NCI-H510A treated with DMSO at 0.1 percent for 48 hours (cell line): ENCODE data around the gene MBP.
"Not testable (repeated sequence)": the region's sequence is repeated elsewhere in the genome, so short reads cannot be mapped to it uniquely, and the experiment has no call there.

Experiments used
- DNase-seq: peaks from one replicate; lab custom pipeline; 2025; lab: John Stamatoyannopoulos, UW

The MBP gene

DNA sequence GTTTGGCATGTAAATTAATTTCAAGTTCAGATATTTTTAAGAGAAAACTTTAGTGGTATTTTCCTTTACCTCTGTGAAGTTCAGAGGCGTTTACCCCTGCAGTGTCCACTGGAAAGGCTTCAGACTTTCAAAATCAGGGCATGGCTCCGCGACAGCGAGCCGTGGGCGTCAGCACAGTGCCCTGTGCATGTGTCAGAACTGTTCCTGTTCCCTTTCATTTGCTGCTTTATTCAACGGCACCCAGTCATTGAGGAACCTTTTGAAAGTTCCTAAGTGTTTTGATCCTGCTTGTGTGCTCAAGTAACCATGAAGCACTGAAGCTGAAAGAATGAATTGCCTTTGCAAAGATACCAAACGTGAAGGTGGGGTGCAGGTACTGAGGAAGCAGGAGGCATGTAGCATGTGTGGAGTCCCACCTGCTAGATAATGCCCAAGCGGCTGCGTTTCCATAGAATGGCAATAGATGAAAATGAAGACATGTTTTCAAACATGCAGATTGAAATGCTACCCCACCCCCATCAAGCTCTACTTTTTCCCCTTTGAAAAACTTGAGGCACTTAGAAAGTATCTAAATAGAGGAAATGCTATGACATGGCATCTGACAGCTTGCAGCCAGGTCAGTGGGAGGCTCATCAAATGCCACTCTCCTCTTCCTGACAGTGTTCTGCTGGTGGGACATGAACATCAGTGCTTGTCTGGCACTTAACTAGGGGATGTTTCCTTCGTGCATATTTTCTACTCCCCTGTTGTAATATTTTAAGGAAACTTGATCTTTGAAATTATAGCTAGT is 161.6 kb downstream of the MBP start:
- DNase-seq = peak; percentile 86

DNA sequence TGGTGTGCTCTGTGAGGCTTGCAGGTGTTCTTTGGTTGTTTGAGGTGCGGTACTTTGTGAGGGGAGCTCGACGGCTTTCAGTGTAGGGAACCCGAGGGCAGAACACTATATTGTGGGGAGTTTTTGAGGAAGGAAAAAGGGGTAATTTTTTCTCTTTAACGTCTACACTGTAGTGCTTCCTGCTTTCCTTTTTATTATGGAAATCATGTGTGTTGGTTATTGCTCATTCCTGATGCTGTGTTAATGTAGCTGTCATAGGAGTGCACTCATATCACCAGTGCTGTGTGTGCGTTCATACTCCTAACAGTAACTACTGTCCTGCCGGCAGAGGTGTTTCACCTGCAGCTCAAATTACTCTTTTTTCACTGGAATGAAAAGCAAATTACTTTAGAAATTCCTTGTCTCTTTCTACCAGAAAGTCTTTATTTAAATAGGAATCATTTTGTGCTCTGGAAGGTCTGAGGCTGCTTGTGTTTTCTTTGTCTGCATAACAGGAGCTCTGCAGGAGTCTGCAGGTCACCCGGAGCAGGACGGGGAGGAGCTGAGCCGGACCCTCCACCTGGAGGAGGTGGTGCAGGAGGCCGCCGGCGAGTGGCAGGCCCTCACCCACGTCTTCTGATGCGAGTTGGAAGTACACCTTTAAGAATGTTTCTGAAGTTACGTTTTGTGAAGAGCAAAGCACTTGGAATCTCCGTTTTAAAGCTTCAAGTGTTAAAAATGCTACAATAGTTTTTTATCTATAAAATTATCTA is 164.7 kb downstream of the MBP start:
- DNase-seq = no peak

DNA sequence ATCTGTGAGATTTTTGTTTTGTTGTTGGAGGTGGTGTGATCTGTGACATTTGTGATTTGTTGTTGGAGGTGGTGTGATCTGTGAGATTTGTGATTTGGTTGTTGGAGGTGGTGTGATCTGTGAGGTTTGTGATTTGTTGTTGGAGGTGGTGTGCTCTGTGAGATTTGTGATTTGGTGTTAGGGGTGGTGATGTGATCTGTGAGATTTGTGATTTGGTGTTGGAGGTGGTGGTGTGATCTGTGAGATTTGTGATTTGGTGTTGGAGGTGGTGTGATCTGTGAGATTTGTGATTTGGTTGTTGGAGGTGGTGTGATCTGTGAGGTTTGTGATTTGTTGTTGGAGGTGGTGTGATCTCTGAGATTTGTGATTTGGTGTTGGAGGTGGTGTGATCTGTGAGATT is 165.3 kb downstream of the MBP start:
- DNase-seq = not testable (repeated sequence)

- not testable (repeated sequence) for DNase-seq
Observed at GRCh38 chr18:76965555-76966151, 166.9 kb downstream of the MBP start.

DNA sequence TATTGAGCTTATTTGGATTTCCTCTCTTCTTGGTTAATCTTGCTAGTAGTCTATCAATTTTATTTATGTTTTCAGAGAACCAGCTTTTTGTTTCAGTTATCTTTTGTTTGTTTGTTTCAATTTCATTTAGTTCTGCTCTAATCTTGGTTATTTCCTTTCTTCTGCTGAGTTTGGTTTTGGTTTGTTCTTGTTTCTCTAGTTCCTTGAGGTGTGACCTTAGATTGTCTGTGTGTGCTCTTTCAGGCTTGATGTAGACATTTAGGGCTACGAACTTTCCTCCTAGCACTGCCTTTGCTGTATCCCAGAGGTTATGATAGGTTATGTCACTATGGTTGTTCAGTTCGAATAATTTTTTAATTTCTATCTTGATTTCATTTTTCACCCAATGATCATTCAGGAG is 168.6 kb downstream of the MBP start:
- no peak for DNase-seq

- no peak for DNase-seq
Observed at GRCh38 chr18:76962851-76963250, 169.7 kb downstream of the MBP start.

DNA sequence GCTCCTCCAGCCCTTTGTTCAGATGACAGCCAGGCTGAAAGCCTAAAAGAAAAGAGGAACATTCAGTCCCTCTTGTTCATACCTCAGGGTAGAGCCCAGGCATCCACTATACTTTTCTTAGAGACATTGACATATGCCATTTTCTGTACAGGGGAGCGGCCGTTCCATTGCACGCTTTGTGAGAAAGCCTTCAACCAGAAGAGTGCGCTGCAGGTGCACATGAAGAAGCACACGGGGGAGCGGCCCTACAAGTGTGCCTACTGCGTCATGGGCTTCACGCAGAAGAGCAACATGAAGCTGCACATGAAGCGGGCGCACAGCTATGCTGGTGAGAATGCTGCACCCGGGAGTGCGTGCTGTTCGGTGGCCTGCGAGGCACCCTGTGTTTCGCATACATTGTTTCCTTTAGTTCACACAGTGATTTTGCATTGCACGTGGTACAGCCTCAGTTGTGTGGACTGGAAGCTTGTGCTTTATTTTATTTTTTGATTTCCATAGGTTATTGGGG is 172.0 kb downstream of the MBP start:
- DNase-seq = no peak

DNA sequence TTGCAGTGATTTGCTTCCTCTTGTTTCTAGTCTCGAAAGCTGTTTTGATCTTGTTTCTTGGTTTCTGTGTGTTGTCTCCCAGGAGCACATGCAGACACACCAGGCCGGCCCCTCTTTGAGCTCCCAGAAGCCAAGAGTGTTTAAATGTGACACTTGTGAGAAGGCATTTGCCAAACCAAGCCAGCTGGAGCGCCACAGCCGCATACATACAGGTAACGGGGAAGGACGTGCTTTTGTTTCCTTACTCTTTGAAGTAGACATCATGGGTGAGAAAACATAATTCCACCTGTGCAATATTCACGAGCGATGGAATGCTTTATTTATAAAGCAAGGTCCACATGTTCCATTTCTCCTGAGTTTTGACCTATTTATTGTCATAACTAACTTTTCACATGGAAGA is 173.0 kb downstream of the MBP start:
- DNase-seq = no peak

DNA sequence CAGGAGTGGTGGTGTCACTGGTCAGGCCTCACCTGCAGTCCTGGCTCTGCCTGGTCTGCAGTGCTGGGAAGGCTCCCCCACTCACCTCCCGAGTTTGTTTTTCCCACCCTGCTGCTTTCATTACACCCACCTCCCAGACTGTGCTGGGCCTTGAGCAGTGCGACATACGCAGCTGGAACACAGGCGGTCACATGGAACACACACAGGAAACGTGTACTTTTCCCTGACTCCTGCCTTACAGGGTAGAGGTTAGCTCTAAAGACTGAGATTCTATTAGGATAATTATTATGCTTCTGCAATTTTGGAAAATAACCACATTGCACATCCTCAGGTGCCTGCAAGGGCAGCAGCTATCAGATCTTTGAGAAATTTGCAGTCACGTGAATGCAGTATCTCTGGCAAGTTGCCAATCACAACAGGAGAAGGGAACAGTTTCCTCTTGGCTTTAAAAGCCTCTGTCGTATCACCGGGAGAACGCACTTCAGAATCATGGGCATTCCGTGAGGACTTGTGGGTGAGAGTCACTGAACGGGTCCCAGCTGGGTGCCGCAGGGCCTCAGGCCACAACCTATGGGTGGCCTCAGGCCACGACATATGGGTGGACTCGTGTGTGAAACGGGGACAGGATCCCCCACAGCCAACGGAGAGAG is 173.8 kb downstream of the MBP start:
- peak; percentile 92 for DNase-seq

DNA sequence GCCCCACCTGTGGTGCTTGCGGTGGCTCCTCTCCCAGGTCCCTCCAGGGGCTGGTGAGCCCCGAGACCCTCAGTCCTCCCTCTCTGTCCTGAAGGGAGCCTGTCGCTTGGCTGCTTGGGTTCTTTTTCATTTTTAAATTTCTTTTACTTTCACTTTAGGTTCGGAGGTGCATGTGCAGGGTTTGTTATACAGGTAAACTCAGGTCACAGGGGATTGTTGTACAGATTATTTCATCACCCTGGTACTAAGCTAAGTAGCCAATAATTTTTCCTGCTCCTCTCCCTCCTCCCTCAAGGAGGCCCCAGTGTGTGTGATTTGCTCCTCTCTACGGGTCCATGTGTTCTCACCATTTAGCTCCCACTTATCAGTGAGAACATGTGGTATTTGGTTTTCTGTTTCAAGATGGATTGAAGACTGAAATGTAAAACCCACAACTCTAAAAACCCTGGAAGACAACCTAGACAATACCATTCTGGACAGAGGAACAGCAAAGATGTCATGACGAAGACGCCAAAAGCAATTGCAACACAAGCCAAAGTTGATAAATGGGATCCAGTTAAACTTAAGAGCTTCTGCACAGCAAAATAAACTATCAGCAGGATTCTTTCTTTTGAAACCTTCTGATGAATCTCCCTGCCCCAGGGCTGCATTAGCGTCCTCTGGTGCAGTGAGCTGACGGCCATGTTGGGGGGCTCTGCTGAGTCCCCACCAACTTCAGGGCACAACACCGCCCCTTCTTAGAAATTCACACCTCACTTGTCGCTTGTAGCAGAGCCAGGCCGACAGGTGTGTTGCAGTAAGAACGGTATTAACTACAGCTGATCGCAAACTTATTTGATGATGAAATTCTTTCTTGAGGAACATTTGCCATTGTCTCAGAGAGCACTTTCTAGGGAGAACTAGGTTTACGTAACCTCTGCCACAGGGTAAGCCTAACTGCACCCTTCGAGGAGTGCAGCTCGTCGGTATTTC is 174.9 kb downstream of the MBP start:
- no peak for DNase-seq

- DNase-seq = no peak
Observed at GRCh38 chr18:76956648-76957047, 175.9 kb downstream of the MBP start.

GRCh38 chr18:76955524-76956170 is 176.9 kb downstream of the MBP start:
- peak; percentile 67 for DNase-seq

- peak; percentile 89 for DNase-seq
Observed at GRCh38 chr18:76953583-76954233, 178.9 kb downstream of the MBP start.

GRCh38 chr18:76953156-76953555 is 179.4 kb downstream of the MBP start:
- DNase-seq = peak; percentile 50

DNA sequence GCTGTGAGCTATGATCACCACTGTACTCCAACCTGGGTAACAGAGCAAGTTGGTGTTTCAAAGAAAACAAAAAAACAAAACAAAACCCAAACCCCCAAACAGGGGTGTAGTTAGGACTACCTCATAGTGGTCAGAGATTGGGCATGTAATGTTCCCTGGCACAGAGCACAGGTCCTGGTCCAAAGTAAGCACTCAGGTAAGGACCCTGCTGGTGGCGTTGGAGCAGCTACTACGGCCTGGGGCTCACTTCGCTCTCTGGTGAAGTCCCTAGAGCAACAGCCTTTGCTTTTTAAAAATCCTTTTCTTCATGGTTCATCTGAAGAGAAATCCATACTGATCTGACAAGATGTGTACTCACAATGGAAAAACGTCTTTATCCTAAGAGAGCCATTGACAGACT is 179.8 kb downstream of the MBP start:
- DNase-seq = no peak

DNA sequence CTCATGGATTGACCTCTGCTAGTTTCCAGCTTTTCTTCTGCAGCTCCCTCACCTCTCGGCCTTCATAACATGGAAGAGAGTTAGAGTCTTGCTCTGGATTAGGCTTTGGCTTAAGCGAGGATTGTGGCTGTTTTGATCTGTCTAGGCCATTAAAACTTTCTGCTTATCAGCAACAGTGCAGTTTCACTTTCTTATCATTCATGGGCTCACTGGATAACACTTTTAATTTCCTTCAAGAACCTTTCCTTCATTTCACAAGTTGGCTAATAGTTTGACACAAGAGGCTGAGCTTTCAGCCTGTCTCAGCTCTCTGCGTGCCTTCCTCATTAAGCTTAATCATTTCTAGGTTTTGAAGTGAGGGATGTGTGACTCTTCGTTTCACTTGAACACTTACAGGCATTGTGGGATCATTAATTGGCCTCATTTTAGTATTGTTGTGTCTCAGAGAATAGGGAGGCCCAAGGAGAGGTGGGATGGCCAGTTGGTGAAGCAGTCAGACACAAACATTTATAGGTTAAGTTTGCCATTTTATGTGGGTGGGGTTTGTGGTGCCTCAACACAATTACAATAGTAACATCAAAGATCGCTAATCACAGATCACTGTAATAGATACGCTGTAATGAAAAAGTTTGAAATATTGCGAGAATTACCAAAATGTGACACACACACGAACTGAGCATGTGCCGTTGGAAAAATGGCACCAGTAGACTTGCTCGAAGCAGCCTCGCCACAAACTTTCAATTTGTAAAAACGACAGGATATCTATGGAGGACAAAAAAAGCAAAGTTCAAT is 180.9 kb downstream of the MBP start:
- no peak for DNase-seq

DNA sequence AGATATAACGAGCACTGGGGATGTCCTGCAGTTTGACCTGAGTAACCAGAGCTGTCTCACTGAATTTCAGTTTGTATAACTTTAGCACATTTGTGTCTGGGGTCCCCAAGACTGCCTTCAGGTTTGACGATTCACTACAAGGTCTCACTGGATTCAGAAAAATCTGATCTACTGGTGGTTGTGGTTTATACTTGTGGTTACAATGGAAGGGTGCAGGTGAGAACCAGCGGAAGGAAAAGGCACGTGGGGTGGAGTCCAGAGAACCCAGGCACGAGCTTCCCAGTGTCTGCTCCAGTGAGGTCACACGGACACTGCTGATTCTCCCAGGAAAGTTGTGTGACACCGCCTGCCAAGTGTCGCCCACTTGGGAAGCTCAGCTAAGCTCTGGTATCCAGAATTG is 184.2 kb downstream of the MBP start:
- DNase-seq = no peak

GRCh38 chr18:76944346-76944745 is 188.2 kb downstream of the MBP start:
- not testable (repeated sequence) for DNase-seq
